Neural cell (in vitro differentiated cells): ENCODE data around the gene FHOD1. TPM values are rescaled to one million over a fixed set of nuclear protein-coding genes. Genes with fewer than 3 reads are reported as not detected.

Experiments used
- H2AFZ ChIP-seq: fragments of 200-600, 300-800 bp; sonication (generic), shearing (Covaris generic); 2 replicates; pipeline ENCODE4 v1.6.0; 2014; ENCODE audit warnings: low read depth, mild to moderate bottlenecking, antibody characterized with exemption, low read length, moderate library complexity
- H3F3A ChIP-seq: fragments of 200-600 bp; shearing (Covaris generic); 2 replicates; pipeline ENCODE4 v1.6.1; 2016; ENCODE audit warnings: mild to moderate bottlenecking, moderate library complexity, mixed read lengths, antibody characterized with exemption, low read length; ENCODE audit not compliant: insufficient read depth, poor library complexity, severe bottlenecking
- H3K27ac ChIP-seq: fragments of 200-600, 300-800 bp; sonication (generic), shearing (Covaris generic); 2 replicates; pipeline ENCODE4 v1.5.1; 2014; ENCODE audit warnings: mild to moderate bottlenecking, low read length, moderate library complexity
- H3K27me3 ChIP-seq: fragments of 300-800, 200-600 bp; sonication (generic), shearing (Covaris generic); 2 replicates; pipeline ENCODE4 v1.6.0; 2014; ENCODE audit warnings: mild to moderate bottlenecking, low read depth, low read length, moderate library complexity; ENCODE audit not compliant: insufficient read depth
- H3K36me3 ChIP-seq: fragments of 300-800, 200-600 bp; sonication (generic), shearing (Covaris generic); 2 replicates; pipeline ENCODE4 v1.5.1; 2014; ENCODE audit warnings: mild to moderate bottlenecking, antibody characterized with exemption, low read length, moderate library complexity; ENCODE audit not compliant: insufficient read depth
- H3K4me2 ChIP-seq: fragments of 300-800, 200-600 bp; sonication (generic), shearing (Covaris generic); 2 replicates; pipeline ENCODE4 v1.6.0; 2014; ENCODE audit warnings: mild to moderate bottlenecking, low read length
- H3K4me3 ChIP-seq: fragments of 300-800, 200-600 bp; sonication (generic), shearing (Covaris generic); 2 replicates; pipeline ENCODE4 v1.5.1; 2014; ENCODE audit warnings: mild to moderate bottlenecking, low read length, moderate library complexity
- H3K79me2 ChIP-seq: fragments of 200-600 bp; shearing (Covaris generic); replicated peaks from 2 replicates; pipeline ENCODE4 v1.6.0; 2014; ENCODE audit warnings: mild to moderate bottlenecking, low read length, moderate library complexity; ENCODE audit not compliant: insufficient read depth
- H3K9ac ChIP-seq: fragments of 300-800, 200-600 bp; sonication (generic), shearing (Covaris generic); 2 replicates; pipeline ENCODE4 v1.6.1; 2016; ENCODE audit warnings: mild to moderate bottlenecking, low read length, mixed read lengths
- H3K9me2 ChIP-seq: fragments of 200-600 bp; shearing (Covaris generic); 2 replicates; pipeline ENCODE4 v1.6.1; 2016; ENCODE audit warnings: mild to moderate bottlenecking, low read length, mixed read lengths; ENCODE audit not compliant: insufficient read depth
- H3K9me3 ChIP-seq: fragments of 200-600, 300-800 bp; sonication (generic), shearing (Covaris generic); 2 replicates; pipeline ENCODE4 v1.6.1; 2016; ENCODE audit warnings: mild to moderate bottlenecking, mixed run types, low read length, moderate library complexity, mixed read lengths
- H4K20me1 ChIP-seq: fragments of 200-600 bp; shearing (Covaris generic); 2 replicates; pipeline ENCODE4 v1.6.1; 2016; ENCODE audit warnings: mild to moderate bottlenecking, mixed run types; ENCODE audit not compliant: insufficient read depth
- EP300 ChIP-seq: fragments of 450-650 bp; conservative IDR thresholded peaks from 2 replicates; pipeline ENCODE4 v1.6.1; 2014; ENCODE audit warnings: antibody characterized with exemption, mild to moderate bottlenecking, moderate library complexity; ENCODE audit not compliant: poor library complexity, severe bottlenecking
- EZH2 ChIP-seq: fragments of 200-600, 300-800 bp; shearing (Covaris generic), sonication (generic); IDR thresholded peaks from 2 replicates; pipeline ENCODE4 v1.6.1; 2014; ENCODE audit warnings: antibody characterized with exemption, low read length, borderline replicate concordance, mild to moderate bottlenecking; ENCODE audit not compliant: insufficient read depth, poor library complexity, severe bottlenecking
- MXI1 ChIP-seq: fragments of 450-650 bp; conservative IDR thresholded peaks from 2 replicates; pipeline ENCODE4 v1.6.1; 2014; ENCODE audit warnings: antibody characterized with exemption, mild to moderate bottlenecking; ENCODE audit not compliant: poor library complexity, severe bottlenecking
- POLR2AphosphoS5 ChIP-seq: IDR thresholded peaks from 2 replicates; pipeline ENCODE4 v1.6.1; 2012
- RAD21 ChIP-seq: fragments of 450-650 bp; conservative IDR thresholded peaks from 2 replicates; pipeline ENCODE4 v1.6.1; 2014; ENCODE audit warnings: antibody characterized with exemption, mild to moderate bottlenecking, moderate library complexity
- SMC3 ChIP-seq: fragments of 450-650 bp; conservative IDR thresholded peaks from 2 replicates; pipeline ENCODE4 v1.6.1; 2014; ENCODE audit warnings: antibody characterized with exemption, mild to moderate bottlenecking, moderate library complexity; ENCODE audit not compliant: poor library complexity
- TAF1 ChIP-seq: IDR thresholded peaks from 2 replicates; pipeline ENCODE4 v1.6.1; 2012; ENCODE audit warnings: low read depth
- polyA plus RNA-seq: library from polyadenylated mRNA; depleted of rRNA; stranded (reverse); fragments of >200 nt; gene quantifications from 2 replicates; pipeline ENCODE4 v1.2.3, GENCODE V29; 2014
- TF ChIP-seq, protein P1 (sequence below): fragments of 450-650 bp; IDR thresholded peaks from 2 replicates; pipeline ENCODE4 v1.5.1; 2014; ENCODE audit warnings: antibody characterized with exemption, mild to moderate bottlenecking, moderate library complexity; ENCODE audit not compliant: poor library complexity, severe bottlenecking
- TF ChIP-seq, protein P2 (sequence below): IDR thresholded peaks from 2 replicates; pipeline ENCODE4 v1.6.1; 2012; ENCODE audit warnings: borderline replicate concordance

The FHOD1 gene
- polyA plus RNA-seq, 1 donor from 2014 or later = 6.3 TPM

DNA sequence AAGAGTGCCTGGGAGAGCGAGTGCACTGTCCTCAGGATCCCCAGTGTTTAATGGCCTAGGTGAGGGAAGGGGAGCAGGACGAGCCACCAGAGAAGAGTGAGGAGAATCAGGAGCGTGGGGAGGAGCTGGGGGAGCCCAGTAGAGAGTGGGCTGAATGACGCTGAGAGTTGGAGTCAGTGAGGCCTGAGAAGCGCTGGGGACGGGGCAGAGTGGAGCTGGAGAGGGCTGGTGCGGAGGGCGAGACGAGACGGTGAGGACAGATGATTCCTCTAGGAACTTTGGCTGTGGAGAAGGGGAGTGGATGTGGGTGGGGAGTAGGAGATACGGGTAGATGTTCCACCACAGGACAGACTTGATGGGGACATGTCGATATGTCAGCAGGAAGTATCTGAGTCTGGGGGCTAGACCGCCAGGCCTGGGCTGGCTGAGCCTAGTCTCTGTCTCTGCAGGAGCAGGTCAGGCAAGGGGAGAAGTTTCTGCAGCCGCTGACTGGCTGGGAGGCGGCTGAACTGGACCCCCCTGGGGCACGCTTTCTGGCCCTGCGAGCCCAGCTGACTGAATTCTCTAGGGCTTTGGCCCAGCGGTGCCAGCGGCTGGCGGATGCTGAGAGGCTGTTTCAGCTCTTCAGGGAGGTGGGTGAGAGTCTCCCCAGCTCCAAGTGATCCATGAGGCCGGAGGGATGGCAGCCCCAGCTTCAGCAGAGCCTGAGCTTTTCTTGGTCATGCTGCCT is 36.7 kb upstream of the FHOD1 start:
- Histone ChIP-seq H3K36me3 (no peaks in the 10 kb centered on the region), H3K79me2 (no peaks in the 10 kb centered on the region), H3K9me3 (no peaks in the 10 kb centered on the region), H3K4me2 (no peak overlapping the region), H3F3A (no peaks in the 10 kb centered on the region), H3K4me3 (no peak overlapping the region), H2AFZ (no peak overlapping the region), H3K27me3 (no peaks in the 10 kb centered on the region), H3K27ac (no peak overlapping the region), H3K9ac (no peak overlapping the region), H4K20me1 (no peaks in the 10 kb centered on the region), H3K9me2 (no peaks in the 10 kb centered on the region)
- no peak for TF ChIP-seq RAD21
- no peak for TF ChIP-seq EP300
- TF ChIP-seq SMC3 = no peak
- TF ChIP-seq, protein P1, sequence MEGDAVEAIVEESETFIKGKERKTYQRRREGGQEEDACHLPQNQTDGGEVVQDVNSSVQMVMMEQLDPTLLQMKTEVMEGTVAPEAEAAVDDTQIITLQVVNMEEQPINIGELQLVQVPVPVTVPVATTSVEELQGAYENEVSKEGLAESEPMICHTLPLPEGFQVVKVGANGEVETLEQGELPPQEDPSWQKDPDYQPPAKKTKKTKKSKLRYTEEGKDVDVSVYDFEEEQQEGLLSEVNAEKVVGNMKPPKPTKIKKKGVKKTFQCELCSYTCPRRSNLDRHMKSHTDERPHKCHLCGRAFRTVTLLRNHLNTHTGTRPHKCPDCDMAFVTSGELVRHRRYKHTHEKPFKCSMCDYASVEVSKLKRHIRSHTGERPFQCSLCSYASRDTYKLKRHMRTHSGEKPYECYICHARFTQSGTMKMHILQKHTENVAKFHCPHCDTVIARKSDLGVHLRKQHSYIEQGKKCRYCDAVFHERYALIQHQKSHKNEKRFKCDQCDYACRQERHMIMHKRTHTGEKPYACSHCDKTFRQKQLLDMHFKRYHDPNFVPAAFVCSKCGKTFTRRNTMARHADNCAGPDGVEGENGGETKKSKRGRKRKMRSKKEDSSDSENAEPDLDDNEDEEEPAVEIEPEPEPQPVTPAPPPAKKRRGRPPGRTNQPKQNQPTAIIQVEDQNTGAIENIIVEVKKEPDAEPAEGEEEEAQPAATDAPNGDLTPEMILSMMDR = no peak
- no peak for TF ChIP-seq EZH2
- TF ChIP-seq, protein P2, sequence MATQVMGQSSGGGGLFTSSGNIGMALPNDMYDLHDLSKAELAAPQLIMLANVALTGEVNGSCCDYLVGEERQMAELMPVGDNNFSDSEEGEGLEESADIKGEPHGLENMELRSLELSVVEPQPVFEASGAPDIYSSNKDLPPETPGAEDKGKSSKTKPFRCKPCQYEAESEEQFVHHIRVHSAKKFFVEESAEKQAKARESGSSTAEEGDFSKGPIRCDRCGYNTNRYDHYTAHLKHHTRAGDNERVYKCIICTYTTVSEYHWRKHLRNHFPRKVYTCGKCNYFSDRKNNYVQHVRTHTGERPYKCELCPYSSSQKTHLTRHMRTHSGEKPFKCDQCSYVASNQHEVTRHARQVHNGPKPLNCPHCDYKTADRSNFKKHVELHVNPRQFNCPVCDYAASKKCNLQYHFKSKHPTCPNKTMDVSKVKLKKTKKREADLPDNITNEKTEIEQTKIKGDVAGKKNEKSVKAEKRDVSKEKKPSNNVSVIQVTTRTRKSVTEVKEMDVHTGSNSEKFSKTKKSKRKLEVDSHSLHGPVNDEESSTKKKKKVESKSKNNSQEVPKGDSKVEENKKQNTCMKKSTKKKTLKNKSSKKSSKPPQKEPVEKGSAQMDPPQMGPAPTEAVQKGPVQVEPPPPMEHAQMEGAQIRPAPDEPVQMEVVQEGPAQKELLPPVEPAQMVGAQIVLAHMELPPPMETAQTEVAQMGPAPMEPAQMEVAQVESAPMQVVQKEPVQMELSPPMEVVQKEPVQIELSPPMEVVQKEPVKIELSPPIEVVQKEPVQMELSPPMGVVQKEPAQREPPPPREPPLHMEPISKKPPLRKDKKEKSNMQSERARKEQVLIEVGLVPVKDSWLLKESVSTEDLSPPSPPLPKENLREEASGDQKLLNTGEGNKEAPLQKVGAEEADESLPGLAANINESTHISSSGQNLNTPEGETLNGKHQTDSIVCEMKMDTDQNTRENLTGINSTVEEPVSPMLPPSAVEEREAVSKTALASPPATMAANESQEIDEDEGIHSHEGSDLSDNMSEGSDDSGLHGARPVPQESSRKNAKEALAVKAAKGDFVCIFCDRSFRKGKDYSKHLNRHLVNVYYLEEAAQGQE = no peak
- TF ChIP-seq TAF1 = no peak
- no peak for TF ChIP-seq MXI1
- TF ChIP-seq POLR2AphosphoS5 = no peak

DNA sequence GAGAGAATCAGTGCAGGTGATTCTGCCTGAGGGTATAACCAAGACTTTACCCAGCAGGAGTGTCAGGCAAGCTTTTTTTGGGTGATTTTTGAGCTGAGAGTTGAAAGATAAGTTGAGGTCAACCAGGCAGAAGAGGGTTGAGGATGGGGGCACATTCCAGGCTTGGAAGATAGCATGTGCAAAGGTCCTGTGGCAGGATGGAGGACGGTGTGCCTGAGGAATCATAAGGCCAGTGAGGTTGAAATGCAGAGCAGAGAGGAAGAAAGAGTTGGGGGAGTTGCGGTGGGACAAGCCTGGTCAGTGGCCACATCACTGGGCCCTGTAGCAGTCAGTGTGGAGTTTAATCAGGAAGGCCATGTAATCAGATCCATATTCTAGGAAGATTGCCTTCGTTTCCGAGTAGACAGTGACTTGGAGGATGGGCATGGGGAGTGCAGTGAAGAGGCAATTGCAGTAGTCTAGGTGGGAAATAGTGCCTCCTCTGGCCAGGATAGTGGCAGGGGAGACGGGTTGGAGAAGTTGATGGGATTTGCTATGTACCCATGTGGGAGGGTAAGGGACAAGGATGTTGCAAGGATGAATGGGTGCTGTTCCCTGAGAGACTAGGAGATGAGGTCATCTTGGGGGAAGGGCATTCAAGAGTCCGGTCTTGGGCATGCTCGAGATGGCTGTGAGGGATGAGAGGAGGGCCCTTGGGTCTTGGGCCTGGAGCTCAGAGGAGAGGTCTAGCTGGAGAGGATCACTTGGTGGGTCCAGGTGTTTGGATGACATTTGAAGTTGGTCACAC is 36.0 kb upstream of the FHOD1 start:
- Histone ChIP-seq H3K36me3 (no peaks in the 10 kb centered on the region), H3K27ac (no peak overlapping the region), H2AFZ (no peak overlapping the region), H4K20me1 (no peaks in the 10 kb centered on the region), H3K9ac (no peak overlapping the region), H3K4me3 (no peak overlapping the region), H3F3A (no peaks in the 10 kb centered on the region), H3K27me3 (peaks cover 6% of the 10 kb centered on the region), H3K4me2 (no peak overlapping the region), H3K79me2 (no peaks in the 10 kb centered on the region), H3K9me3 (no peaks in the 10 kb centered on the region), H3K9me2 (no peaks in the 10 kb centered on the region)
- TF ChIP-seq POLR2AphosphoS5 = no peak
- no peak for TF ChIP-seq EP300
- no peak for TF ChIP-seq SMC3
- TF ChIP-seq TAF1 = no peak
- TF ChIP-seq, protein P1 = no peak
- no peak for TF ChIP-seq EZH2
- TF ChIP-seq RAD21 = no peak
- TF ChIP-seq MXI1 = no peak
- TF ChIP-seq, protein P2 = no peak
